Adipocyte (in vitro differentiated cells): ENCODE results near the gene ZNF638.

Source experiments
- DNase-seq: peaks from one replicate; pipeline ENCODE4 v3.0.0-alpha.2; 2015; ENCODE audit warnings: low read depth
- H3K27me3 ChIP-seq: replicated peaks from 2 replicates; pipeline ENCODE4 v1.7.0; 2013; ENCODE audit warnings: mild to moderate bottlenecking, low read length, moderate library complexity; ENCODE audit not compliant: control insufficient read depth, insufficient read depth
- H3K36me3 ChIP-seq: 2 replicates; pipeline ENCODE4 v1.7.0; 2013; ENCODE audit warnings: low read length, mild to moderate bottlenecking, moderate library complexity; ENCODE audit not compliant: control insufficient read depth, insufficient read depth, severe bottlenecking
- H3K4me1 ChIP-seq: 2 replicates; pipeline ENCODE4 v1.7.0; 2013; ENCODE audit warnings: mild to moderate bottlenecking, low read length, moderate library complexity; ENCODE audit not compliant: control insufficient read depth, insufficient read depth
- H3K4me3 ChIP-seq: 2 replicates; pipeline ENCODE4 v1.7.0; 2013; ENCODE audit warnings: mild to moderate bottlenecking, low read length, moderate library complexity
- H3K9ac ChIP-seq: 2 replicates; pipeline ENCODE4 v1.7.0; 2013; ENCODE audit warnings: mild to moderate bottlenecking, low read length, moderate library complexity
- H3K9me3 ChIP-seq: 2 replicates; pipeline ENCODE4 v1.7.0; 2013; ENCODE audit warnings: mild to moderate bottlenecking, low read length, moderate library complexity; ENCODE audit not compliant: control insufficient read depth

The ZNF638 gene, protein sequence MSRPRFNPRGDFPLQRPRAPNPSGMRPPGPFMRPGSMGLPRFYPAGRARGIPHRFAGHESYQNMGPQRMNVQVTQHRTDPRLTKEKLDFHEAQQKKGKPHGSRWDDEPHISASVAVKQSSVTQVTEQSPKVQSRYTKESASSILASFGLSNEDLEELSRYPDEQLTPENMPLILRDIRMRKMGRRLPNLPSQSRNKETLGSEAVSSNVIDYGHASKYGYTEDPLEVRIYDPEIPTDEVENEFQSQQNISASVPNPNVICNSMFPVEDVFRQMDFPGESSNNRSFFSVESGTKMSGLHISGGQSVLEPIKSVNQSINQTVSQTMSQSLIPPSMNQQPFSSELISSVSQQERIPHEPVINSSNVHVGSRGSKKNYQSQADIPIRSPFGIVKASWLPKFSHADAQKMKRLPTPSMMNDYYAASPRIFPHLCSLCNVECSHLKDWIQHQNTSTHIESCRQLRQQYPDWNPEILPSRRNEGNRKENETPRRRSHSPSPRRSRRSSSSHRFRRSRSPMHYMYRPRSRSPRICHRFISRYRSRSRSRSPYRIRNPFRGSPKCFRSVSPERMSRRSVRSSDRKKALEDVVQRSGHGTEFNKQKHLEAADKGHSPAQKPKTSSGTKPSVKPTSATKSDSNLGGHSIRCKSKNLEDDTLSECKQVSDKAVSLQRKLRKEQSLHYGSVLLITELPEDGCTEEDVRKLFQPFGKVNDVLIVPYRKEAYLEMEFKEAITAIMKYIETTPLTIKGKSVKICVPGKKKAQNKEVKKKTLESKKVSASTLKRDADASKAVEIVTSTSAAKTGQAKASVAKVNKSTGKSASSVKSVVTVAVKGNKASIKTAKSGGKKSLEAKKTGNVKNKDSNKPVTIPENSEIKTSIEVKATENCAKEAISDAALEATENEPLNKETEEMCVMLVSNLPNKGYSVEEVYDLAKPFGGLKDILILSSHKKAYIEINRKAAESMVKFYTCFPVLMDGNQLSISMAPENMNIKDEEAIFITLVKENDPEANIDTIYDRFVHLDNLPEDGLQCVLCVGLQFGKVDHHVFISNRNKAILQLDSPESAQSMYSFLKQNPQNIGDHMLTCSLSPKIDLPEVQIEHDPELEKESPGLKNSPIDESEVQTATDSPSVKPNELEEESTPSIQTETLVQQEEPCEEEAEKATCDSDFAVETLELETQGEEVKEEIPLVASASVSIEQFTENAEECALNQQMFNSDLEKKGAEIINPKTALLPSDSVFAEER (N-terminal part only)

DNA sequence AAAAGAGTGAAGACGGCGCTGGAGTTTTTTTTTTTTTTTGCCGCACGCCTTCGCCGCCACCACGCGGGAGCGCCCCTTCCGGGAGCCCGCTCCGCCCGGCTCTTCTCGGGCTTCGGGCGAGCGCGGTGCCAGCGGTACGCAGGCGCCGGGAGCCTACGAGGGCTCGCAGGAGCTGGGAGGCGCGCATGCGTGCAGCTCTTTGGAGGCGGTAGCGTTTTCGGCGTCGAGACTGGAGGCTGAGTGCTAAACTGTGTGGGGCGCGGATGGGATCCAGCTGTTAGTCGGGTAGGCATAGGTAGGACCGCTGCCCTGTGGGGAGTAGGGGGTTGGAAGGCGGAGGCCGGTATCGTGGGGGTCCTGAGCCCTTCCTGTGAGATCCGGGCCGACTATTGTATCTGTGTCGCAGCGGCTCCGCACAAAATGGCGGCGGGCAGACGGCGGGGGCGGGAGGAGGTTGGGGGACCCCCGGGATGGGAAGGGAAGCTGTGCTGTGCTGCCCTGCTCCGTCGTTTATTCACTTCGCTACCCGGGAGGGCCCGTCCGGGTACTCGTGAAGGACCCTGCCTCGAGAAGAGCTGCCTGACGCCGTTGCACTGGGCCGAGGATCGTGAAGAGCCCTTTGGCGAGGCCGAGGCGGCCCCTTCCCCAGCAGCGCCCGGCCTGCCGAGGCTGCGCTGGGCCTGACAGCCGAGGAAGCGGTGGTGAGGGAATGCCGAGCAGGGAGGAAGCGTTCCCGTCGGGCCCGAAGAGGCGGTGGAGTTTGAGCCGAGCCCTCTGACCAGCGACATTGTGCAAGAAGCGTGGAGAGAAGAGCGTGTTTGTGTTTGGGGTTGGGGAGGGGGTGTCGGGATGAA lies at the start of gene ZNF638:
ZNF638 (plus strand) TSS at position 202 of the 854 bp plus-strand sequence. CDS start 17,173 bp downstream, outside the sequence.
- H3K4me1 ChIP-seq = peaks cover 31% of the 10 kb centered on the region
- DNase-seq = peak; percentile 99
- no peaks in the 10 kb centered on the region for H3K9me3 ChIP-seq
- peak within 1 kb of the TSS; percentile 99 for H3K9ac ChIP-seq
- H3K36me3 ChIP-seq = peaks cover 2% of the 10 kb centered on the region
- no peaks in the 10 kb centered on the region for H3K27me3 ChIP-seq
- peak within 1 kb of the TSS; percentile 99 for H3K4me3 ChIP-seq

DNA sequence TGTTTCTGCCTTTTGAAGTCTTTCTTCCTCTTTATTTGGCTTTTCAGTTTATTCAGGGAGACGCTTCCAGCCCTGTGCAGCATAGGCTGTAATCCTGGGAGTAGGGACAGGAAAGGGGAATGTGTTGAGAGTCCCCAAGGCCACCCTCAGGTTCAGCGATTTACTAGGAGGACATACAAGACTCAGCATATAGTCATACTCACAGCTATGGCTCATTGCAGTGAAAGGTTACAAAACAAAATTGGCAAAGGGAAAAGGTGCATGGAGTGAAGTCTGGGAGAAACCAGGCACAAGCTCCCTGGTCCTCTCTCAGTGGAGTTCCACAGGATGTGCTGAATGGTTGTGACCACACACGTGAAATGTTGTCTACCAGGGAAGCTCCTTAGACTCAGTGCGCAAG lies 49.6 kb upstream of the ZNF638 start:
- no peak overlapping the region for H3K4me3 ChIP-seq
- no peak overlapping the region for H3K9ac ChIP-seq
- peaks cover 14% of the 10 kb centered on the region for H3K27me3 ChIP-seq
- peaks cover 26% of the 10 kb centered on the region for H3K4me1 ChIP-seq
- DNase-seq = no peak
- no peaks in the 10 kb centered on the region for H3K36me3 ChIP-seq
- no peaks in the 10 kb centered on the region for H3K9me3 ChIP-seq

DNA sequence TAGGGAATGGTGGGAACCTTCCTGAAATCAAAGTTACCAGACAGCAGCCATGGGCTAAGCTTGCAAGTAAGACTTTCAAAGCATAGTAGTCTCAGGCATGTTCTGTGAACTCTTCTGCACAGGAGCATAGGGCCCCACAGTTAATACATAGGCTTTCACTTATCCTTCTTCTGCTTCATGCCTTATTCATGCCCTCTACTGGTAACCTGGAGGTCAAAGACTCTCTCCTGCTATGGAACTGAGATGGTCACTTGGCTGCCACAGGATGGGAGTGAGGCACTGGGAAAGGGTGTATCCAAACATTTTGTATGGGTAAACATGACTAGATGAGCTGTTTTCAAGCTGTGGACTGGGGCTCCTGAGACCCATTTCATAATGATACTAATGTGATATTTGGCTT lies 49.1 kb upstream of the ZNF638 start:
- no peak for DNase-seq
- H3K9ac ChIP-seq = no peak overlapping the region
- H3K27me3 ChIP-seq = peaks cover 16% of the 10 kb centered on the region
- no peaks in the 10 kb centered on the region for H3K9me3 ChIP-seq
- no peak overlapping the region for H3K4me3 ChIP-seq
- peaks cover 20% of the 10 kb centered on the region for H3K4me1 ChIP-seq
- no peaks in the 10 kb centered on the region for H3K36me3 ChIP-seq

DNA sequence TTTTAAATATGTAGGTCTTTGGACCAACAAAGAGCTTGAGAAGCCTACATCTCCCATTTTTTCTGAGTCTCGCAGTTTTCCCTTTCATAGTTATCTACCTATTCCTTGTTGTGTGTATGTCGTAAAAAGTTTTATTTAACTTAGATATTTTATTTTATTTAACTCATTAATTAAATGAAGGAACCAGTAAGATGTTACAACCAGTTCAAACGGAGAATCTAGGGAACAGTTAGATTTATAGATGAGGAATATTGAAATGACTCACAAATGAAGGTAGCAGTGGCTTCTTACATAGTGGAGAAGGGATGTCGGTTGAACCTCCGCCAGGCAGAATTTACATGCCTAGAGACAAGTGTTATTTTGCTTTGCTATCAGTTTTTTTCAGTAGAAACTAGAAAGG lies 48.5 kb upstream of the ZNF638 start:
- H3K4me1 ChIP-seq = peaks cover 14% of the 10 kb centered on the region
- no peaks in the 10 kb centered on the region for H3K36me3 ChIP-seq
- no peak overlapping the region for H3K4me3 ChIP-seq
- no peak overlapping the region for H3K9ac ChIP-seq
- H3K27me3 ChIP-seq = peaks cover 19% of the 10 kb centered on the region
- no peak for DNase-seq
- H3K9me3 ChIP-seq = no peaks in the 10 kb centered on the region

DNA sequence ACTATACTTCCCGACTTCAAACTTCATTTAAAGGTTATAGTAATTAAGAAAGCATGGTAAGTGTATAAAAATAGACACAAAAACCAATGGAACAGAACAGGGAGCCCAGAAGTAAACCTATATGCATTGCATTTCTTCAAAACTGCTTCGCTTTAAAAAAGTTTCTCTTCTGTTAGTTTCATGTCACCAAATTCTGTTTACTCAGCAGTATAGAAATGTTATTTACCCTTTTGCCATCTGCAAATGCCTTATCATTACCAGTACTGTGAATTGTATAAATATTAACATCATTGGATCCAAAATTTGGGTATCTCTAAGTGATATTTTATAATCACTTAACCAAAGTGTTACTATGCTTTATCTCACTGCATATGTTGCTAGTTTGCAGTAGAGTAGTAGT lies 45.9 kb upstream of the ZNF638 start:
- Histone ChIP-seq H3K4me3 (no peak overlapping the region), H3K9me3 (no peaks in the 10 kb centered on the region), H3K9ac (no peak overlapping the region), H3K36me3 (no peaks in the 10 kb centered on the region), H3K27me3 (peaks cover 19% of the 10 kb centered on the region), H3K4me1 (peaks cover 10% of the 10 kb centered on the region)
- DNase-seq = no peak

DNA sequence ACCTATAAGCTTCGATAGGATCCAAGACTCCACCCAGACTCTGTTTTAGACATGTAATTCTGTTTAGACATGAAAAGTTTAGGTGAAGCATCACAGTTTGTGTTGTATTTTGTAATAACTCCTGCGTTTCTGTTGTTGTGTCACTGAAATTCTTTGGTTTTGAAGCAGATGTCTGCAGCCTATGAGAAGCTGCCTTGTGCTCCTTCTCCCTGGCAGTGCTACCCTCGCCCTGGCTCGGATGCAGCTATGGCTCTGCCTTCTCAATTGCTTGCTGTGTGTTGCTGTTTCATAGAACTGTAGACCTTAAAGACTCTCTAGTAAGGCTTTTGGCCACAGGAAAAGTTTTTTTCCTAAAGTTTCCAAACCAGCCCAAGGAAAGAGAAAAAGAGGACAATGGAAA lies 40.2 kb upstream of the ZNF638 start:
- H3K4me1 ChIP-seq = no peaks in the 10 kb centered on the region
- no peaks in the 10 kb centered on the region for H3K9me3 ChIP-seq
- H3K9ac ChIP-seq = no peak overlapping the region
- no peaks in the 10 kb centered on the region for H3K36me3 ChIP-seq
- H3K4me3 ChIP-seq = no peak overlapping the region
- DNase-seq = peak; percentile 23
- peaks cover 4% of the 10 kb centered on the region for H3K27me3 ChIP-seq

DNA sequence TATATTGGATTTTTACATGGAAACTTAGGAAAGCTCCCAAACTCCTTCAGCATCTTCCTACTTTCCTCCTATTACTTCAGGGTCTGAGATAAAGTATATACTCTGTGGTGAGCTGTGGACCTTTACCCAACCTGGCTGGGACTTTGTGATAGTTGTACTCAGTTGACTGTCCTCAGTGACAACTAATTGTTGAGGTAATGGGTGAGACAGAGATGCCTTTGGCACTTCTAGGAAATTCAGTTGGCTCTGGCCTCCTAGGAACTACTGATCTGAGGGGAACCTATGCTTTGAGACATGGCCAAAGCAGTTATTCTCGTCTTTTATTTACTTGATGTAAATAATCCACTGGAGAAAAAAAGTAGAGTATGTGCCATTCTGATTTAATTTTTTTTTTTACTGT lies 39.4 kb upstream of the ZNF638 start:
- Histone ChIP-seq H3K9me3 (no peaks in the 10 kb centered on the region), H3K9ac (no peak overlapping the region), H3K4me1 (no peaks in the 10 kb centered on the region), H3K27me3 (peaks cover 4% of the 10 kb centered on the region), H3K36me3 (no peaks in the 10 kb centered on the region), H3K4me3 (no peak overlapping the region)
- DNase-seq = no peak

DNA sequence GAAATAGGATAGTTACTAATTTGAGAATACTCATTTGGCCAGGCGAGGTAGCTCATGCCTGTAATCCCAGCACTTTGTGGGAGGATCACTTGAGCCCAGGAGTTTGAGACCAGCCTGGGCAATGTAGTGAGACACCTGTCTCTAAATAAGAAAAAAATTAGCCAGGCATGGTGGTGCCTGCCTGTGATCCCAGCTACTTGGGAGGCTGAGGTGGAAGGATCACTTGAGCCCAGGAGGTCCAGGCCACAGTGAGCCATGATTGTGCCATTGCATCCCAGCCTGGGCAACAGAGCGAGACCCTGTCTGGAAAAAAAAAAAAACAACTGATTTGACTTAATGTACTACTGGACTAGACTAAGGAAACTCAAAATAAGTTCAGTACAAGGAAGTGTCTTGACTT lies 32.7 kb upstream of the ZNF638 start:
- Histone ChIP-seq H3K9ac (no peak overlapping the region), H3K36me3 (no peaks in the 10 kb centered on the region), H3K4me1 (no peaks in the 10 kb centered on the region), H3K4me3 (no peak overlapping the region), H3K9me3 (no peaks in the 10 kb centered on the region), H3K27me3 (peaks cover 2% of the 10 kb centered on the region)
- no peak for DNase-seq

DNA sequence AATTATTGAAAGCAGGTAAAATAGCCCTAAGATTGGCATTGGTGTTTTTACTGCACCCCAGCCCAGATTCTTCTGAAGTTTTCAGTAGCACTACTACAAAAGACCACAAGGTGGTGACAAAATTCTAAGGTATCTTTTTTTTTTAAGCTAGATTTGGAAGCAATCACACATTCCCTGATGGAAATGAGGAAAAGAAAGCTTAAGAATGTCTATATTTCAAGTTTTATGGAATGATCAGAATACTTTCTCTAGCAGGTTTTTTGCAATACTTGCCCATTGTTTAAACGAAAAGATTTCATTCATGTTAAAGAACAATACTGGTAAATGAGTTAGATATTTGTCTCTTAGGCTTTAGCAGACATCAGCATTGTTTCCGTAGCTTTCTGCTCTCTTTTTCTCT lies 32.1 kb upstream of the ZNF638 start:
- Histone ChIP-seq H3K36me3 (no peaks in the 10 kb centered on the region), H3K4me1 (no peaks in the 10 kb centered on the region), H3K4me3 (no peak overlapping the region), H3K9ac (no peak overlapping the region), H3K9me3 (no peaks in the 10 kb centered on the region), H3K27me3 (peaks cover 2% of the 10 kb centered on the region)
- peak; percentile 75 for DNase-seq

DNA sequence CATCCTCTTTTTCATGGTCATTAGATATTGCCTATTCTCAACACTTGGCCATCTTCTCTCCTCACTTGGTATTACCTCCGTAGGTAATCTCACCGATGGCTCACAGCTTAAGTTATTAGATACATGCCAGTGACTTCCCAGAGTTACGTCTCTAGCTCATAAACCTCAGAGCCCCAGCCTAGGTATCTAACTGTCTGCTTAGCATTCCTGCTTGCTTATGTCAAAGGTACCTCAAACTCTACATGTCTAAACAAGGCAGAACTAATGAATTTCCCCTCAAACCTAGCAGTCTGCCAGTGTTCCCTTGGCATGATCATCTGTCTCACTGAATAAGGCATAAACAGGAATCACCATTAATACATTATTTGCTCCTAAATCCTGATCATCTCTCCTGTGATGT lies 27.7 kb upstream of the ZNF638 start:
- Histone ChIP-seq H3K27me3 (no peaks in the 10 kb centered on the region), H3K4me3 (no peak overlapping the region), H3K9ac (no peak overlapping the region), H3K4me1 (no peaks in the 10 kb centered on the region), H3K9me3 (no peaks in the 10 kb centered on the region), H3K36me3 (no peaks in the 10 kb centered on the region)
- no peak for DNase-seq
